ENCODE results near the gene TUSC2. TPM values are rescaled to one million over a fixed set of nuclear protein-coding genes. Genes with fewer than 3 reads are reported as not detected.
A peak's percentile ranks its signal among the peaks of the same experiment; 100 is the strongest.

Gene TUSC2
- total RNA-seq, 4 donors from 2014 or later = 12.8 to 21.7 (median 17.4) TPM

DNA sequence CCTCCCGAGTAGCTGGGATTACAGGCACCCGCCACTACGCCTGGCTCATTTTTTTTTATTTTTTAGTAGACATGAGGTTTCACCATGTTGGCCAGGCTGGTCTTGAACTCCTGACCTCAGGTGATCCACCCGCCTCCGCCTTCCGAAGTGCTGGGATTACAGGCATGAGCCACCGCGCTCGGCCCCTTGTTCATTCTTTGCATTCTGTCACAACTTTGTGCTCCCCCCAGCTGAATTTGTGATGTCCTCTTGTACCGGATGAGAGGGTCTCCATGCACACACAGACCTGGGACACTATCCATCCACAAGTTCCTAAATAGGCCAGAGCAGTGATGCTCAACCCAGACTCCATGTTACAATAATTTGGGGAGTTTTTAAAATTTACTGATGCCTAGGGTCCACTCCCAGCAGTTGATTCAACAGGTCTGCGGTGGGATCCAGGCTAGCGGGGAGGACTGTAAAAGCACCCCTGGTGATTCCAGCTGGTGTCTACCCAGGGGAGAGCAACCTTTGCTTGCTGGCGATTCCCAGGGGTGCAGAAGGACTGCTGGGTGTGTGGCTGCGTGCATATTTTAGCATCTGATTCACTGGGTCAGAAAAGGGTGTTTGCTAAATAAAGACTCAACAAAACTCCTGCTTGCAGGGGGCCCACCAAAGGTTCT is 11.6 kb upstream of the TUSC2 start:
- 75% methylated on average over 14 of the region's 14 CpGs for WGBS
- no peaks in the 10 kb centered on the region for H3K9me3 ChIP-seq
- no peaks in the 10 kb centered on the region for H3K27me3 ChIP-seq
- TF ChIP-seq POLR2A (IDR thresholded peaks at IDR 0.05) (no peak), POLR2AphosphoS5 (IDR thresholded peaks at IDR 0.05) (no peak), EP300 (IDR thresholded peaks at IDR 0.05) (no peak)
- TF ChIP-seq, protein P1, sequence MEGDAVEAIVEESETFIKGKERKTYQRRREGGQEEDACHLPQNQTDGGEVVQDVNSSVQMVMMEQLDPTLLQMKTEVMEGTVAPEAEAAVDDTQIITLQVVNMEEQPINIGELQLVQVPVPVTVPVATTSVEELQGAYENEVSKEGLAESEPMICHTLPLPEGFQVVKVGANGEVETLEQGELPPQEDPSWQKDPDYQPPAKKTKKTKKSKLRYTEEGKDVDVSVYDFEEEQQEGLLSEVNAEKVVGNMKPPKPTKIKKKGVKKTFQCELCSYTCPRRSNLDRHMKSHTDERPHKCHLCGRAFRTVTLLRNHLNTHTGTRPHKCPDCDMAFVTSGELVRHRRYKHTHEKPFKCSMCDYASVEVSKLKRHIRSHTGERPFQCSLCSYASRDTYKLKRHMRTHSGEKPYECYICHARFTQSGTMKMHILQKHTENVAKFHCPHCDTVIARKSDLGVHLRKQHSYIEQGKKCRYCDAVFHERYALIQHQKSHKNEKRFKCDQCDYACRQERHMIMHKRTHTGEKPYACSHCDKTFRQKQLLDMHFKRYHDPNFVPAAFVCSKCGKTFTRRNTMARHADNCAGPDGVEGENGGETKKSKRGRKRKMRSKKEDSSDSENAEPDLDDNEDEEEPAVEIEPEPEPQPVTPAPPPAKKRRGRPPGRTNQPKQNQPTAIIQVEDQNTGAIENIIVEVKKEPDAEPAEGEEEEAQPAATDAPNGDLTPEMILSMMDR (IDR thresholded peaks at IDR 0.05) = no peak
- no peak for DNase-seq (ENCODE audit: low spot score in 2 of 2)
- H3K36me3 ChIP-seq = no peaks in the 10 kb centered on the region
- H3K4me3 ChIP-seq = peak overlapping the region; percentile 73
- H3K27ac ChIP-seq = peak overlapping the region; percentile 94
- peaks cover 71% of the 10 kb centered on the region for H3K4me1 ChIP-seq

DNA sequence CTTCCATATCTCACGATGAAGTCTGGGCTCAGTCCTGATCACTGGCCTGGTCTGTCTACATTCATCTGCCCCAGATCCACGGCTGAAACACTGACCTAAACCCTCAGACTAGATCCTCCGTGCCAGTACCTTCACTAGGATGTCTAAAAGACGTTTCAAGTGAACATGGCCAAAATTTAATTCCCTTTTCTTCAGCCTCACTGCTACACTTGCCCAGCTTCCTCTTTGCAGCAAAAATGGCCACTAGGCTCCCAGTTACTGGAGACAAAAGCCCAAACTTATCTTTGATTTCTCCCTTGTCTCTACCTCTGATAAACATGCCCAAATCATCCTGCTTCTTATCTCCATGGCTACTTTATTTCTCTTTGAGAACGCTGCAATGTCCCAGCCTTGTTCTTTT is 10.9 kb upstream of the TUSC2 start:
- no peak for DNase-seq (ENCODE audit: low spot score in 2 of 2)
- Histone ChIP-seq H3K4me3 (peak overlapping the region; percentile 73), H3K4me1 (peaks cover 78% of the 10 kb centered on the region), H3K27me3 (no peaks in the 10 kb centered on the region), H3K27ac (peak overlapping the region; percentile 94), H3K9me3 (no peaks in the 10 kb centered on the region), H3K36me3 (no peaks in the 10 kb centered on the region)
- TF ChIP-seq POLR2A (IDR thresholded peaks at IDR 0.05) (no peak), EP300 (IDR thresholded peaks at IDR 0.05) (no peak), POLR2AphosphoS5 (IDR thresholded peaks at IDR 0.05) (no peak)
- TF ChIP-seq, protein P1 (IDR thresholded peaks at IDR 0.05) = no peak
- WGBS = 70% methylated on average over 5 of the region's 5 CpGs

DNA sequence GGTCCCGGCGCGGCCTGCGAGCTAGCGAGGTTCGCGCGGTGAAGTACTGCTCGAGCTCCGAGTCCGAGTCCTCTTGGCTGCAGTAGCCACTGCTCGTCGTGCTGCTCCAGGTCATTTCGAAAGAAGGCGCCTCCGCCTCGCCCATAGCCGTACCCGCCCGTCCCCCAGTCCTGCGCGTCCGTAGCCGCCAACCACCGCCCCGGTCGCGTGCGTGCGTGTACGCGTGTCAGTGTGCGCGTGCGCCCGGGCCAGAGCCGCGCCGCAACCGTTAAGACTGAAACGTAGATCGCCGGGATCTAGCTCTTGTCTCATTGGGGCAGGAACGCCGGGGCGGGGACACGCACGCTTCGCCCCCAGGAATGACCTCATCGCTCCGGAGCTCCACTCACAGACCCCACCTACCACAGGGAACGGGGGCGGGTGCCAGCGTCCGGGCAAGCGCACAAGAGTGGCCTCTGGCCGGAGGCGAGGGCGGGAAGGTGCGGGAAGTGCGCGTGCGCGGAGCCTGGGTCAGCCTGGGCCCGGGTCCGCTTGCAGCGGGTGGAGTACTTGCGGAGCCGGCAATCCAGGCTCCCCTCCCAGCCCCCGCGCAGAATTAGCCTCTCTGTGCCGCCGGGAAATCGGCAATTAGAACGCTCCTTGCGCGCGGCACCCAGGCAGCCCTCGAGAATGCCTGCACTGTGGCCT is 9.3 kb upstream of the TUSC2 start:
- Histone ChIP-seq H3K27me3 (no peaks in the 10 kb centered on the region), H3K27ac (peak overlapping the region; percentile 94), H3K4me3 (peak overlapping the region; percentile 73), H3K9me3 (no peaks in the 10 kb centered on the region), H3K4me1 (peaks cover 90% of the 10 kb centered on the region), H3K36me3 (peaks cover 2% of the 10 kb centered on the region)
- WGBS = no CpG with 5 or more reads among the region's 79 CpGs
- DNase-seq (ENCODE audit: low spot score in 2 of 2) = peak; percentile 100
- TF ChIP-seq POLR2AphosphoS5 (IDR thresholded peaks at IDR 0.05) = peak; percentile 45 to 90 (median 49)
- peak in 1 of 2 donors; percentile 49 for TF ChIP-seq POLR2A (IDR thresholded peaks at IDR 0.05)
- TF ChIP-seq EP300 (IDR thresholded peaks at IDR 0.05) = no peak
- TF ChIP-seq, protein P1 (IDR thresholded peaks at IDR 0.05) = no peak

DNA sequence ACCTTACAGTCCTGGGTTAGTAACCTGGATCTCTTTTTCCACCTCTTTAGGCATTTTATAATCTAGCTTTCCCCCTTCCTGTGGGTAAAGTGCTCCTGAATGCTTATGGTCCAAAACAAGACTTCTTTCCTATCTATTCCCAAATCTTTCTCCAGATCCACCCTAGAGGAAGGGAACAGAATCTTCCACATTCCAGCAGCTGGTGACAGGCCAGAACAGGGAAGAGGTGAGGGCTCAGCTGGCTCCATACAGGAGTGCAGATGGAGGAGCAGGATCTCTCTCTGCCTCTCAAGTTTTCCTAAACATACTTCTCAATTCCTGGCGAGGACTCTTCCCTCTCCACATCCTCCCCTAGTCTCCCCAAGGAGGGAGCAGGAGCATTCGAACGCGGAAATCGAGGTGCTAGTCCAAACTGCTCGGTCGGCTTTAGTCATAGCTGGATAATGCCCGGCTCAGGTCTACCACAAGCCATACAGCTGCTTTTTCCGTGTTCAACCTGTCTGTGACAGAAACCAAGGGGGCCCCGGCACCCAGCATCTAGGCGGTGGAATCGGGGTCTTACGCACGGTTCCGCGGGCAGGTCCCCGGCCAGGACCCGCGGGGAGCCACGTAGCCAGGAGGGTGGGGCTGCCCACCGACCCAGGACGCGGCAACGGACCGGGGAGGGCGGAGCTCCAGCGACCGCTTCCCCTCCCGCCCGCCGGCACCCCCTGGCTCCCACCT is 8.6 kb upstream of the TUSC2 start:
- Histone ChIP-seq H3K27ac (peak overlapping the region; percentile 94), H3K9me3 (no peaks in the 10 kb centered on the region), H3K4me1 (peaks cover 87% of the 10 kb centered on the region), H3K4me3 (peak overlapping the region; percentile 73), H3K36me3 (peaks cover 9% of the 10 kb centered on the region), H3K27me3 (no peaks in the 10 kb centered on the region)
- no peak for DNase-seq (ENCODE audit: low spot score in 2 of 2)
- no peak for TF ChIP-seq EP300 (IDR thresholded peaks at IDR 0.05)
- TF ChIP-seq, protein P1 (IDR thresholded peaks at IDR 0.05) = no peak
- TF ChIP-seq POLR2A (IDR thresholded peaks at IDR 0.05) = no peak
- TF ChIP-seq POLR2AphosphoS5 (IDR thresholded peaks at IDR 0.05) = no peak
- WGBS = 0% methylated on average over 11 of the region's 31 CpGs
